HUES48 (cell line): ENCODE data around the gene RCBTB2.

Experiments used
- H3K27ac ChIP-seq: one replicate; pipeline ENCODE4 v1.7.0; 2013; ENCODE audit warnings: low read depth, low read length, inconsistent platforms
- H3K27me3 ChIP-seq: 2 replicates; pipeline ENCODE4 v1.6.1; 2013; ENCODE audit warnings: mild to moderate bottlenecking, low read length; ENCODE audit not compliant: control insufficient read depth, insufficient read depth
- H3K36me3 ChIP-seq: 2 replicates; pipeline ENCODE4 v1.6.1; 2013; ENCODE audit warnings: low read length; ENCODE audit not compliant: control insufficient read depth, insufficient read depth
- H3K4me1 ChIP-seq: 2 replicates; pipeline ENCODE4 v1.6.1; 2013; ENCODE audit warnings: mild to moderate bottlenecking, low read length; ENCODE audit not compliant: control insufficient read depth, insufficient read depth
- H3K4me3 ChIP-seq: 2 replicates; pipeline ENCODE4 v1.5.1; 2013; ENCODE audit warnings: mild to moderate bottlenecking, low read depth, low read length
- H3K9ac ChIP-seq: 2 replicates; pipeline ENCODE4 v1.6.1; 2013; ENCODE audit warnings: mild to moderate bottlenecking, low read depth, low read length, moderate library complexity
- H3K9me3 ChIP-seq: 2 replicates; pipeline ENCODE4 v1.6.1; 2013; ENCODE audit warnings: low read length; ENCODE audit not compliant: control insufficient read depth, insufficient read depth

Gene RCBTB2

GRCh38 chr13:48573213-48574007, 40.5 kb upstream of the RCBTB2 start:
- Histone ChIP-seq H3K27ac (no peak overlapping the region), H3K36me3 (no peaks in the 10 kb centered on the region), H3K9ac (no peak overlapping the region), H3K27me3 (no peaks in the 10 kb centered on the region), H3K4me3 (no peak overlapping the region), H3K4me1 (no peaks in the 10 kb centered on the region), H3K9me3 (no peaks in the 10 kb centered on the region)

- H3K4me1 ChIP-seq, result peaks cover 4% of the 10 kb centered on the region; the same call in 1 of the 2 replicates
- H3K27ac ChIP-seq, result no peak overlapping the region
- H3K9ac ChIP-seq, result no peak overlapping the region
- H3K9me3 ChIP-seq, result no peaks in the 10 kb centered on the region
- H3K4me3 ChIP-seq, result no peak overlapping the region
- no peaks in the 10 kb centered on the region for H3K27me3 ChIP-seq
- no peaks in the 10 kb centered on the region for H3K36me3 ChIP-seq
Observed at GRCh38 chr13:48571126-48571913, 38.4 kb upstream of the RCBTB2 start.

- no peak overlapping the region for H3K27ac ChIP-seq
- H3K4me1 ChIP-seq, result peaks cover 4% of the 10 kb centered on the region; the same call in 1 of the 2 replicates
- H3K9ac ChIP-seq, result no peak overlapping the region
- H3K9me3 ChIP-seq, result no peaks in the 10 kb centered on the region
- no peaks in the 10 kb centered on the region for H3K27me3 ChIP-seq
- H3K36me3 ChIP-seq, result no peaks in the 10 kb centered on the region
- no peak overlapping the region for H3K4me3 ChIP-seq
Observed at GRCh38 chr13:48570216-48570828, 37.4 kb upstream of the RCBTB2 start.

DNA sequence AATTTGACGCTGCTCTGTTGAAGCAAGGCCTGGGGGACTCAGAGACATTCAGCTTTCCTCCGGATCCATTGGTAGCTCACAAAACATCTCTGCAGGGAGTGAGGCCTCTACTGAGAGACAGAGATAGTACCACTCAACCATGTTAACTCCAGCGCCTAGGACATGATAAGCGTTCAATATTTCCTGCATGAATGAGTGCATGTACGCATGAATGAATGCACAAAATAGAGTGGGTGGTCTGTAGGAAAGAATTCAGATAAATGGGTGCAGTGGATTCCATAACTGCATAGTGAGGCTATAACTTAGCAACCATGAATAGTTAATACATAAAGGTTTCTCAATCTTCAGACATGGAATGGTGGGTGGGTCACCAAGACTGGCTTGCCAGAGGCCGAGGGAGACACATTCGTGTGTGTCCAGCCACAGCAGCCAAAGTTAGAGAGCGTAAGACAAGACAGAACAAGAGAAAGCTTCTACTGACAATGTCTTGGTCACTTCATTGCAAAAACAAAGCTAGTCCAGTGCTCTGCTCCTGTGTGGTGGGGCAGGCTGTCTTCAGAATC, 36.3 kb upstream of the RCBTB2 start:
- H3K27me3 ChIP-seq, result no peaks in the 10 kb centered on the region
- peaks cover 4% of the 10 kb centered on the region; the same call in 1 of the 2 replicates for H3K4me1 ChIP-seq
- no peak overlapping the region for H3K4me3 ChIP-seq
- no peak overlapping the region for H3K9ac ChIP-seq
- H3K27ac ChIP-seq, result no peak overlapping the region
- no peaks in the 10 kb centered on the region for H3K9me3 ChIP-seq
- H3K36me3 ChIP-seq, result no peaks in the 10 kb centered on the region

GRCh38 chr13:48568370-48569103, 35.7 kb upstream of the RCBTB2 start:
- Histone ChIP-seq H3K4me1 (peaks cover 4% of the 10 kb centered on the region; the same call in 1 of the 2 replicates), H3K4me3 (no peak overlapping the region)

DNA sequence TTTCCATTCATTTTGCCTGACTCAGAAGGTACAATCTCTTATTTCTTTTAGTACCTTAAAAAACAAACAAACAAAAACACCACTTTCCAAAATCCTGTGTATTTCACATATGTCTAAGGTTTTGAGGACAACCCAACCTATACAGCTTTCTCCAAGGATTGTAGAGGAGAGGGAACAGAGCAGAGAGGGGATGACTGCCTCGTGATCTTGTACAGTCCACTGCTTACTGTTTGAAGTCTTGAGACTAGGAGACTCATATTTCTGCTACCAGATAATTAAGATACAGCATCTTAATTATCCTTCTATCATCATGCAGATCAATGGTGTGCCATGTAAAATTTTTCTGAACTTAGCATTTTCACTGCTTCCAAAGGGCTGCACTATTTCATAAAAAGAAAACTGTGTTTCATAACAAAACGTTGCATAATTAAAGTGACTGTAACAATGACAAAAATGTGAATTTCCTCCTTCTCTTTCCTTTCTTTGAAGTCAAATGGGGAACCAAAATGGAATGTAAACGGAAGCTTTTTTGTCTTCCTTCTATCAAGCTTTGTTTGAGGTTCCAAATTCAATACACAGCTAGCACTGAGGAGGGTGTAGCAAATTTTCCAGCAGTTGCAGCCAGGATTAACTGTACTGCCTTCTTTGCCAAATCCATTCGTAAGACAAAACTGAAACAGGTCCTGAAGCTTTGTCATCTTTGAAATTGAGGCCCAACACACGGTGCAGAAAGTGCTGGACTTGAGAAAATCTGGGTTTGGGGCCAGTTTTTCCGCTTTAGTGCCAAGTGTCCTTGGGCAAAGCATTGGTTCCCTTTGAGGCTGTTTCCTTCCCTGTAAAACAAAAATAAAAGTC, 34.9 kb upstream of the RCBTB2 start:
- H3K36me3 ChIP-seq, result no peaks in the 10 kb centered on the region
- H3K4me1 ChIP-seq, result peaks cover 4% of the 10 kb centered on the region; the same call in 1 of the 2 replicates
- no peaks in the 10 kb centered on the region for H3K27me3 ChIP-seq
- H3K9me3 ChIP-seq, result no peaks in the 10 kb centered on the region
- no peak overlapping the region for H3K27ac ChIP-seq
- no peak overlapping the region for H3K9ac ChIP-seq
- no peak overlapping the region for H3K4me3 ChIP-seq

More at GRCh38 chr13:48568370-48569103, 35.7 kb upstream of the RCBTB2 start:
- Histone ChIP-seq H3K9me3 (no peaks in the 10 kb centered on the region), H3K27ac (no peak overlapping the region), H3K36me3 (no peaks in the 10 kb centered on the region), H3K27me3 (no peaks in the 10 kb centered on the region), H3K9ac (no peak overlapping the region)

GRCh38 chr13:48564056-48564455, 31.2 kb upstream of the RCBTB2 start:
- Histone ChIP-seq H3K9ac (no peak overlapping the region), H3K4me3 (no peak overlapping the region), H3K4me1 (peaks cover 4% of the 10 kb centered on the region; the same call in 1 of the 2 replicates), H3K36me3 (no peaks in the 10 kb centered on the region), H3K9me3 (no peaks in the 10 kb centered on the region), H3K27ac (no peak overlapping the region), H3K27me3 (no peaks in the 10 kb centered on the region)

GRCh38 chr13:48563626-48564025, 30.7 kb upstream of the RCBTB2 start:
- H3K9ac ChIP-seq, result no peak overlapping the region
- peaks cover 4% of the 10 kb centered on the region; the same call in 1 of the 2 replicates for H3K4me1 ChIP-seq
- no peaks in the 10 kb centered on the region for H3K9me3 ChIP-seq
- no peak overlapping the region for H3K4me3 ChIP-seq
- H3K36me3 ChIP-seq, result no peaks in the 10 kb centered on the region
- H3K27ac ChIP-seq, result no peak overlapping the region
- H3K27me3 ChIP-seq, result no peaks in the 10 kb centered on the region

DNA sequence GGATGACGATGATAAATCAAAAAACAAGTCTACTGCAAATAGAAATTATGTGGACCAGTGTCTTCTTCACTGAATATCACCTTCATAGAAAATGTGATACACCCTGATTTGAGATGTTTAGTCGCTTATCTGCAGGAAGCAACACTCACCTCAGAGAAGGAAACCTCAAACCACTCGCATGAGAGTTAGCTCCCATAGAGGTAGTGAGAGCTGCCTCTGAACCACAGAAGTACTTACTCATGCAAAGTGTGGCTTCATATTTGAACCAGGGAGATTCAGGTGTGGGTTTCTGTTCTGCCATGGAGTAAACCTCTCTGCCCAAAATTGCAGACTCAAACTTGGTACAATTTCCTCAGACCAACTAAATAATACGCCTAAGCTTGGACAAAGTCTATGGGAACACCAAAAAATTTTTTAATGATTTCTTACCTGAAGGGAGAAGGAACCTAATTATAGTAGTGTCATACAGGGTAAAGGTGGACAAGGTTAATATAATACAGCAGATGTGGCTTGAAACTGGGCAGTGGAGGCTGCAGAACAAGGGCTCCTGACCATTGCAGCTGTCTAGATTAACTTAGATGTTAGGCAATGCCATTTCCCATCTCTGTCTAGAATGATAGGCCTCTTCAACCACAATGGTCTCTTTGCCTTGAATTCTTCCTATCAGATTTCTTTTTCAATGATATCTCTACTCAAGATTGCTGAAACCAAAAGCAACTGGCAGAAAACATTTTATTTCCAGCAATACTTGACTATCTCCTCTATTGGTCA, 29.6 kb upstream of the RCBTB2 start:
- H3K27me3 ChIP-seq, result no peaks in the 10 kb centered on the region
- H3K4me3 ChIP-seq, result no peak overlapping the region
- H3K27ac ChIP-seq, result no peak overlapping the region
- H3K9me3 ChIP-seq, result no peaks in the 10 kb centered on the region
- H3K4me1 ChIP-seq, result no peaks in the 10 kb centered on the region
- no peak overlapping the region for H3K9ac ChIP-seq
- H3K36me3 ChIP-seq, result no peaks in the 10 kb centered on the region
